HG03103 (cell line): ENCODE measurements around the gene LRFN4.
"Not testable (repeated sequence)": the region's sequence is repeated elsewhere in the genome, so short reads cannot be mapped to it uniquely, and the experiment has no call there.

Source experiments
- ATAC-seq: cut with Tn5 transposase; IDR thresholded peaks from one replicate; pipeline ENCODE4 v1.9.1; 2021; ENCODE audit warnings: low read depth; ENCODE audit not compliant: unreplicated experiment

LRFN4 gene

GRCh38 chr11:66856496-66857233 lies at the start of gene LRFN4:
Gene LRFN4, plus strand, starts transcription at chr11:66857064. Its CDS starts 681 bp downstream, at chr11:66857745.
- ATAC-seq: peak; percentile 30

DNA sequence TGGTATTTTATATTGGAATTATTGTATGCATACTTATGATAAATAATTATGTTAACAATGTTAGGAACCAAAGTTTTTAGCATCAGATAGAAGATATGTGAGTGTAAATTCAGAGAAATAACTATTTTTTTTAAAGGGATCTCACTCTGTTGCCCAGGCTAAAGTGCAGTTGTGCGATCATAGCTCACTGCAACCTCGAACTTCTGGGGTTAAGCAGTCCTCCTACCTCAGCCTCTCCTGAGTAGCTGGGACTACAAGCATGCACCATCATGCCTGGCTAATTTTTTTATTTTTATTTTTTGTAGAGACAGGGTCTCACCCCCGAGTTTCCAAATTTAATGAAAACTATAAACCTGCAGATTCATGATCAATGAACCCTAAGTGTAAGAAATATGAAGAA lies 47.3 kb upstream of the LRFN4 start:
- no peak for ATAC-seq

- ATAC-seq: no peak
Observed at GRCh38 chr11:66810576-66811185, 46.2 kb upstream of the LRFN4 start.

- no peak for ATAC-seq
Observed at GRCh38 chr11:66814678-66815077, 42.2 kb upstream of the LRFN4 start.

GRCh38 chr11:66815646-66816045 lies 41.2 kb upstream of the LRFN4 start:
- ATAC-seq: no peak

DNA sequence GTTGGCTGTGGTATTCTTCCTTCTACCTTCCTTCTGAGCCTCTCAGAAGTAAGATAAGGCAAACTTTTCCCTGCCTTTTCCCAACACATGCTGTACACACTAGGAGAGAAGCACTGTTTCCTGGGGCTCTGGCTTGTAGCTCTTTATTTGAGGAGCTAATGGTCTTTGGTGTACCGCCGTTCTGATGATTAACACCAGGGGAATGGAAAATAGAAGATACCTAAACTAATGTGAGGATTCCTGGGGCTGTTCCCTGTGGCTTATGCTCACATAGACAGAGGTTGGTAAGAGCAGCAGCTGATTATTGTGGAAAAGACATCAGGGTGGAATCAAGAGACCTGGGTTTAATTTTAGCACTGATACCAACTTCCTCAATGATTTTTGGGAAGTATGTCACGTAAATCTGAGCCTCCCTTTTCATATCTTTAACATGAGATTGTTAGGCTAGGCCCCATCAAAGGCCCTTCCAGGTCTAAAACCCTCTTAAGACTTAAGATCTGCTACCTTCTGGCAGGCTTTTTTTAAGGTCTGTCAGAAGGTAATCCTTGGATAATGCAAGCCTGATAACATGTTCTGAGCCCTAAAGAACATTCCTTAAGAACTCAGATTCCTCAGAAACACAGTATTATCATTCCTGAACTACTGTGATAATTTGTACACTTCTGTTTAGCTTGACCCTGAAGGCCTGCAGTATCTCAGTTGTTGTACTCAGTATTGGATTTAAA lies 38.5 kb upstream of the LRFN4 start:
- ATAC-seq: no peak

DNA sequence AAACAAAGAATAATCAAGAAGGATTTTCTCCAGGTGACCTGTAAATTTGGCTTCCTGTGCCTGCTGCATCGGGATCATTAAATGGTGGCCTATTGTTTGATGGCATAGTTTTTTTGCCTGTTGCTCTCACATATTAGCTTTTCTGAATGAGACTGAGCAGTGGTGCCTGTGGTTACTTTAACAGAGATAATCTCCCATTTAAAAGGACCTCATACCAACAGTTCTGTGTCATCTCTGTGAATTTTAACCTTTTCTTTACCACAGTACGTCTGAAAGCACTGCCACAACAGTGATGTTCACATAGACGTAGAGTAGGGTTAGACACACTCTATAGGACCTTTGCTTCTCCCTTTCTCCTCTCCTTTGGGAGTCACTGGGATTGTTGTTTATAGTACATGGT lies 36.5 kb upstream of the LRFN4 start:
- ATAC-seq: no peak

DNA sequence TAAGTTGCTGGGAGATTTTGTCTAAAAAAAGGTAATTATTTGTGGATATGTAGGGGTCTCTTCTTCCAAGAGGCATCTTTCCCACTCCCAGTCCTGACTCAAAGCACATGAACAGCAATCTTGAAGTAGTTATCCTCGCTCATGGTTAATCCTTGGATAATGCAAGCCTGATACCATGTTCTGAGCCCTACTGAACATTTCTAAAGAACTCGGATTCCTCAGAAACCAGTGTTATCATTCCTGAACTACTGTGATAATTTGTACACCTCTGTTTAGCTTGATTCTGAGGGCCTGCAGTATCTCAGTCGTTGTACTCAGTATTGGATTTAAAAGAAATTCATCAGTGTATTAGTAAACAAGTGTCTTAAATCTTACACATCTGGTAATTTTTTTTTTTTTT lies 36.0 kb upstream of the LRFN4 start:
- no peak for ATAC-seq

- ATAC-seq: no peak
Observed at GRCh38 chr11:66823700-66824099, 33.2 kb upstream of the LRFN4 start.

GRCh38 chr11:66824573-66824972 lies 32.3 kb upstream of the LRFN4 start:
- not testable (repeated sequence) for ATAC-seq

GRCh38 chr11:66834539-66834845 lies 22.4 kb upstream of the LRFN4 start:
- no peak for ATAC-seq

- ATAC-seq: no peak
Observed at GRCh38 chr11:66834943-66835342, 21.9 kb upstream of the LRFN4 start.

DNA sequence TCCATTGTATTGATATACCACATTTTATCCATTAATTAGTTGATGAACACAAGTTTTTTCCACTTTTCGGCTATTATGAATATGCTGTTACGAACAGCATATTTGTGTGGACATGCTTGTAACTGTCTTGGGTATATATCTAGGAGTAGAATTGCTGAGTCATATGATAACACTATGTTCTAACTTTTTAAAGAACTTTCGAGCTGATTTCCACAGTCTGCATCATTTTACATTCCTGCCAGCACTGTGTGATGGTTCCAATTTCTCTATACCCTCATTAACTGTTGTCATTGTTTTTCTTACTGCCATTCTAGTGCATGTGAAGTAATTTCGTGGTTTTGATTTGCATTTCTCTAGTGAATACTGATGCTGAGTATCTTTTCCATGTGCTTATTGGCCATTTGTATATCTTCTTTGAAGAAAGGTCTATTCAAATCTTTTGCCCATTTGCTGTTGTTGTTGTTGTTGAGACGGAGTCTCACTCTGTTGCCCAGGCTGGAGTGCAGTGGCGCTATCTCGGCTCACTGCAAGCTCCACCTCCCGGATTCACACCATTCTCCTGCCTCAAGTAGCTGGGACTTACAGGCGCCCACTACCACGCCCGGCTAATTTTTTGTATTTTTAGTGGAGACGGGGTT lies 21.0 kb upstream of the LRFN4 start:
- ATAC-seq: no peak

- ATAC-seq: no peak
Observed at GRCh38 chr11:66840317-66841091, 16.4 kb upstream of the LRFN4 start.

- ATAC-seq: no peak
Observed at GRCh38 chr11:66841861-66842260, 15.0 kb upstream of the LRFN4 start.

- no peak for ATAC-seq
Observed at GRCh38 chr11:66842501-66842895, 14.4 kb upstream of the LRFN4 start.

DNA sequence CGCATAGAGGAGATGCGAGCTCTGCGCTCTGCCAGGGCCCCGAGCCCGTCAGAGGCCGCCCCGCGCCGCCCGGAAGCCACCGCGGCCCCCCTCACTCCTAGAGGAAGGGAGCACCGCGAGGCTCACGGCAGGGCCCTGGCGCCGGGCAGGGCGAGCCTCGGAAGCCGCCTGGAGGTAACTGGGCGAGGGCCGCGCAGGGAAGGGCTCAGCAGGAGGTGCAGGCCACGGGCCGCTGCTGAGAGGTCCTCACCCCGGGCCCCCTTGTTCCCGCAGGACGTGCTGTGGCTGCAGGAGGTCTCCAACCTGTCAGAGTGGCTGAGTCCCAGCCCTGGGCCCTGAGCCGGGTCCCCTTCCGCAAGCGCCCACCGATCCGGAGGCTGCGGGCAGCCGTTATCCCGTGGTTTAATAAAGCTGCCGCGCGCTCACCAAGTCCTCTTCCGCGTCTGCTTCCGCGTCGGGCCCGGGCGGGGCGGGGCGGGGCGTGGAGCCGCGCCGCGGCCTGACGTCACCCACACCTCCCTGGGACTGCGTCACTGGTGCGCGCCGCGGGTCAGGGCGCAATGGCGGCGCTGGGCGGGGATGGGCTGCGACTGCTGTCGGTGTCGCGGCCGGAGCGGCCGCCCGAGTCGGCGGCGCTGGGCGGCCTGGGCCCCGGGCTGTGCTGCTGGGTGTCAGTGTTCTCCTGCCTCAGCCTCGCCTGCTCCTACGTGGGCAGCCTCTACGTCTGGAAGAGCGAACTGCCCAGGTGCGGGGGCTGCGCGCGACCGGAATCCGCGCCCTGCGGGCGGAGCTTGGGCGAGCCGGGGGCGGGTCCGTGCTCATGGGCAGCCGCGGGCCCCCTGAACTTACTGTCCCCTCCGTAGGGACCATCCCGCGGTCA lies 13.7 kb upstream of the LRFN4 start, which contains the start of gene RCE1:
RCE1 (plus strand) TSS at position 546 of the 880 bp plus-strand sequence; CDS start at position 561, 15 bp downstream.
- peak; percentile 61 for ATAC-seq

DNA sequence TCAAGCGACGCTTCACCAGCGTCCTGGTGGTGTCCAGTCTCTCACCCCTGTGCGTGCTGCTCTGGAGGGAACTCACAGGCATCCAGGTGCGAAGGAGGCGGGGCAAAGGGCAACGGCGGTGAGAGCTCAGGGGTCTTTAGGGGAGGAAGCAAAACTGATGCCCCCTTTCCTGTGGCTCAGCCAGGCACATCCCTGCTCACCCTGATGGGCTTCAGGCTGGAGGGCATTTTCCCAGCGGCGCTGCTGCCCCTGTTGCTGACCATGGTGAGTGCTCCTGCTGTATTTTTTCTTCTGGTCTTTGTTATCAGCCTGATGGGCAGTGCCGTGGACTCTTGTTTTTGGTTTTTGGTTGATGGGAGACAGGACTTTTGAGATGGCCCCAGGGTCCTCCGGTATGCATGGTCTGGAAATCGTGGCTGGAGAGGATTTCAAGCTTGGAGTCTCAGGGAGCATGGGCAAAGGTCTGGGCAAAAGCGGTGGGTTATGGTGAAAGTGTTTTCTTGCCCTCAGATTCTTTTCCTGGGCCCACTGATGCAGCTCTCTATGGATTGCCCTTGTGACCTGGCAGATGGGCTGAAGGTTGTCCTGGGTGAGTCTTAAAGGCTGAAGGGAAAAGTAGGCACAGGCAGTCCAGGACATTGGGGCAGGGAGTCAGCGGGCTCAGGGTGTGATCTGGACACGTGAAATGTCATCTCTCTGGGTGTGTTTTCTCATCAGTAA lies 12.9 kb upstream of the LRFN4 start:
- no peak for ATAC-seq
